Measurements from ENCODE around the gene TP73.

The TP73 gene

DNA sequence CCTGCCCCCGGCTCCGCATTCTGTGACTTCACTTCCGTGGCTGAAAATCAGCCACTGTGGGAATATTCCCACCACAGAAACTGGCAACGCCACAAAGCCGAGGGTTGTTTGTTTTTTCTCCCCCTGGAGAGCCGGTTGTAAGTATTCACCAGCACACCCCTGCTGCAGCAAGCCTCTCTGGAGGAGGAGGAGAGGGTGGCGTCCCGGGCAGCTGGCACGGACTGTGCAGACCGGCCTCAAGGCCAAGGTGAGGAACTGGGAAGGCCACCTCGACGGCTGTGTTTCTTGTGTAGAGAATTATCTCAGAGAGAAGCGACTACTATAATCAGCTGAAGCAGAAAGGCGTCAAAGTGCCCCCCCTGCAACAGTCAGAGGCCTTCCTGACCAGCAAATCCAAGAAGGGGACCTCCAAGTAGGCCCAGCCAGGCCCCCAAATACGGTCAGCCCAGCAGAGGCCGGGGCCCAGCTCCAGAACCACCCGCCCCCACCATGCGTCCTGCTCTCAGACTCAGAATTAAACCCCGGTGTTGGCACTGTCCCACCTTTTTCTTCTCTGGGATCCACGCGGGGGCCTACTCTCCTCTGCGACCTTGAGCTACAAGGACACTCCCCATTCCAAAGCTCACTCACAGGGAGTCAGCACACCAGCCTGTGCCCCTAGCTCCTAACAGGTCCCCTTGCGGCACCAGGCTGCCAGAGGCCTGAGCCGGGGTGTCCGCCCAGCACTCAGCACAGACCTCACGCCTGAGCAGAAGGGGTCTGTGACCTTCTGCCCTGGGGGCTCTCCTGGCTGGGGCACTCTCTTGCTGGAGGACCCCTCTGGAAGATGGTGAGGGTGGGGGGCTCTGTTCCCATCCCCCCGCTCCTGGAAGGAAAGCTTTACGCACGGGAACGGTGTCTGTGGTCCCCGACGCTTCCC lies 119.1 kb downstream of the TP73 start:
- FAIRE-seq: no peak

DNA sequence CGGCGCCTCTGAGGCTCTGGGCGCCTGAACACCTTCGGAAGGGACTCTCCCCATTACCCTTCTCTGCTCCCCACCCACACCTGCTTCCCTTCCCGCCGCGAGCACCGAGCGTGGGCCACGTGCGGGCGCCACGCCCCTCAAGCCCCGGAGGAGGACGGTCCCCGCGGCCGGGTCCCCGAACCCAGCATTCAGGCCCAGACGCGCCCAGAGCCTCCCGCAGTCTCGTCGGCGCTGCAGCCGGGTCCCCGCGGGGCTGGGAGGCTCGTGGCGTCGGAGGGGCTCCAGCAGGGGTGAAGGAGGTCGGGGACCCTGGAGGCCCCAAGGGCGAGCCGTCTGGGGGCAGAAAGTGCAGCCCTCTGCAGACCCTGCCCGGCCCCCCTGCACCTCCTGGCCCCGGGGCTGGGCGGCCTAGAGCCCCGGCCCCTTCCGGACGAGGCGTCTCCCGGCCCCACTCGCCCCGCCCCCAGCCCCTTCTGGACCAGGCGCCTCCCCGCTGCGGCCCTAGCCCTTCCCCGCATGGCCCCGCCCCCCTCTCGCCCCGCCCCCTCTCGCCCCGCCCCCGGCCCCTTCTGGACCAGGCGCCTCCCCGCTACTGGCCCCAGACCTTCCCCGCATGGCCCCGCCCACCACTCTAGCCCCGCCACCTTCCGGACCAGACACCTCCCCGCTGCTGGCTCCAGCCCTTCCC lies 119.9 kb downstream of the TP73 start:
- no peak for FAIRE-seq

DNA sequence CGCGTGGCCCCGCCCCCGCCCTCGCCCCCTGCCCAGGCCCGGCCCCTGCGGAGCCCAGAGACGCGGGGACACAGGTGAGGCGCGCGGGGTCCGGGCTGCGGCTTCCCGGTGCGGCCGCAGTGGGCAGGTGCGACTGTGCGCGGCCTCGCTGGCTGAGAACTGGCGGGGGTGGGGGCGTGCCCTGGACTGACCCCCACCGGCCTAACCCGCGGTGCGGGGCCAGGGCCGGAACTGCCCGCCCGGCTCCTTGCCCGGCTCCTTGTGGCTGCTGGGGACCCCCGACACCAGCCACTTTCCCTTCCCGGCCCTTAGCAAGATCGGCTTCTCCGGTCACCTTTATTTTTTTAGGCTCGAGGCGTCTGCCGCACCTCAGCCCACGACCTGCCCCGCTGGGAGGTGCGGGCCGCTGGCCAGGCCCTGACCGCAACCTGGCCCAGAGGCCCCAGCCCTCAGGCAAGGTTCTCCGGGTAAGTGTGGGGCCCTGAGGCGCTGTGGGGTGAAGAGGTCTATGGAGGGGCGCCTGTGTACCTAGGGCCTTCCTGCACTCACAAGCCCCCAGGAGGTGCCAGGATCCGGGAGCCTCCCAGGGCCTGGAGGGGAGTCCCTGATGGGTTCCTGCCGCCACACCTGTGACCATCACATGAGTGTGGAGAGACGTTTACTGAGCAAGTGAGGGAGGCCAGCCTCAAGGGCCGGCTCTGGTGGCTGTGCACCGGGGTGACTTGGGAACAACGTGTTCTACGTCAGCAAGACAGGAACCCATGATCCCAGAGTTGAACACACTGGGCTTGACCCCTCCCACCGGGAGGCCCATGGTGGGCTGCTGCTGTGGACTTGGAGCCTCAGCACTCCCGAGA lies 120.6 kb downstream of the TP73 start, which contains the start of gene SMIM1:
Gene SMIM1 (plus strand): TSS at position 35 of the 857 bp plus-strand sequence. CDS start 2,625 bp downstream, outside the sequence.
- no peak for FAIRE-seq

DNA sequence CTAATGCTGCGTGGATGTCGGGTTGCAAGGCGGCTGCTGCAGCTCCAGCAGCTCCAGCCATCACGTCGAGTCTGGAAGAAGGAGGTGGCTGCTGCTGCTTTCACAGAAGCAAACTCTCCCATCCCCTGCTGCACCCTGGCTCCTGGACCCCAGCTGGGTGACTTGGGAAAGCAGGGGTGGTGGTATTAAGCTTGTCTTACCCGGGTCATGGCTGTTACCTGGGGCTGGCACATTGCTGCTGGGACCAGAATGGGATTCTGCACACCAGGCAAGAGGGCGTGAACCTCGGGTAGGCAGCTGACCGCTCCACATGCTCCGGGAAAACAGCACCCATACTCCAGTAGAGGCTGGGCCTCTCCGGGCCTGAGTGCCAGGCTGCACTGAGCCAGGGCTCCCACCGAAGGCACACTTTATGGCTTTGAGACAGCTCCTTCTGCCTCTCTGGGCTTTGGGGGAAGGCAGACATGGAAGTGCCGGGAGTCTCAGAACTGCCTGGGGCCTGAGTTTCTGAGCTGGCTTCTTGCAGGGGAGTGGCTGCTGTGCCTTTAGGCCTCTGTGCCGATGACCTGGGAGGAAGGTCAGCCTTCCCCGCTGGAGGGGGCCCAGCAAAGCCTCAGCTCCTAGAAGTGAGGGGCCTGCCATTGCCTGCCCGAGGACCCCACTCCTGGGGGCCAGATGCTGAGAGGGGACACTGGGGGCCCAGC lies 121.4 kb downstream of the TP73 start:
- no peak for FAIRE-seq

GRCh38 chr1:3774276-3774945 lies 122.1 kb downstream of the TP73 start:
- no peak for FAIRE-seq

DNA sequence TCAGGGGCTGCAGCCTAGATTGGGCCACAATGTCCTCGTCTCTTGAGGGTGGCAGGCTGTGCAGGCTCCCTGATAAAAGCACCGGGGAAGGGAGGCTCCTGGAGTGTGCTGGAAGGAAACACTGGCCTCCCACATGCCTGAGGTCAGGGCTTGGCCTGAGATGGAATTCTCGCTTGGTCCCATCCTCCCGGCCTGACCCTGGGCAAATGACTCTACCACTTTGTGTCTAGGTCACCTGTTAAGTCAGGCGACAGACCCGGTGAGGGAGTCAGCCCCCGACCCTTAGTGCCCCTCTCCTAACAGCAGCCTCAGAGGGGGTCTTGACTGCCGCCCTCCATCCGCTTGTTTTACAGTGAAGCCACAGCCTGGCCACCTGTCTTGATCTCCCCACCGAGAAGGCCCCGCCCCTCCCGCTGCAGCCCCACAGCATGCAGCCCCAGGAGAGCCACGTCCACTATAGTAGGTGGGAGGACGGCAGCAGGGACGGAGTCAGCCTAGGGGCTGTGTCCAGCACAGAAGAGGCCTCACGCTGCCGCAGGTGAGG lies 122.7 kb downstream of the TP73 start:
- no peak for FAIRE-seq

DNA sequence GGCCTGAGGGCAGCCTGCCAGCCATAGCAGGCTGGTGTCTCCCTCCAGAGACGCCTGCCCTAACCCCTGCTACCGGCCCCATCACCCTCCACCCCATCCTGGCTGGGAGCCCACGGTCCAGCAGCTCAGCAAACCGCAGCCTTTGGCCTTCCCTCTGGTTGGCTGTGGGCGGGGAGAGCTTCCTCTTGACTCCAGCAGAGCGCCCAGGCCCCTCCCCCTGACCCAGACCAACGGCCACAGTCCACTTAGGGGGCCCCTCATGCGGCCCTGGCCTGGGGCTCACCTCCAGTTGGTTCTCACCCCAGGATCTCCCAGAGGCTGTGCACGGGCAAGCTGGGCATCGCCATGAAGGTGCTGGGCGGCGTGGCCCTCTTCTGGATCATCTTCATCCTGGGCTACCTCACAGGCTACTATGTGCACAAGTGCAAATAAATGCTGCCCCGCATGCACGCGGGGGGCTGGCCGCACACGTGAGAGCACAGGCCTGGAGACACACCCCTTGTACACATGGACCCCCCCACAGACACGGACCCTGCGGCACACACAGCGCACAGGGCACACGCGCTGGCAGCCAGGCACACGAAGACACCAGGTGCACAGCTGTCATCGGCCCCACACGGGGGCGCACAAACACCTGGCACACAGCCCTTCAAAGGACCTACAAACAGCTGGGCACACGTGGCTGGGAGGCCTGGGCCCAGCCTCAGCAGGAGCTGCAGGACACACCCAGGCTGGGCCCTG lies 123.3 kb downstream of the TP73 start:
- FAIRE-seq: no peak

- no peak for FAIRE-seq
These were observed 124.1 kb downstream of the TP73 start for GRCh38 chr1:3776231-3776961.

- FAIRE-seq: no peak
These were observed 124.8 kb downstream of the TP73 start for GRCh38 chr1:3777078-3777547.

DNA sequence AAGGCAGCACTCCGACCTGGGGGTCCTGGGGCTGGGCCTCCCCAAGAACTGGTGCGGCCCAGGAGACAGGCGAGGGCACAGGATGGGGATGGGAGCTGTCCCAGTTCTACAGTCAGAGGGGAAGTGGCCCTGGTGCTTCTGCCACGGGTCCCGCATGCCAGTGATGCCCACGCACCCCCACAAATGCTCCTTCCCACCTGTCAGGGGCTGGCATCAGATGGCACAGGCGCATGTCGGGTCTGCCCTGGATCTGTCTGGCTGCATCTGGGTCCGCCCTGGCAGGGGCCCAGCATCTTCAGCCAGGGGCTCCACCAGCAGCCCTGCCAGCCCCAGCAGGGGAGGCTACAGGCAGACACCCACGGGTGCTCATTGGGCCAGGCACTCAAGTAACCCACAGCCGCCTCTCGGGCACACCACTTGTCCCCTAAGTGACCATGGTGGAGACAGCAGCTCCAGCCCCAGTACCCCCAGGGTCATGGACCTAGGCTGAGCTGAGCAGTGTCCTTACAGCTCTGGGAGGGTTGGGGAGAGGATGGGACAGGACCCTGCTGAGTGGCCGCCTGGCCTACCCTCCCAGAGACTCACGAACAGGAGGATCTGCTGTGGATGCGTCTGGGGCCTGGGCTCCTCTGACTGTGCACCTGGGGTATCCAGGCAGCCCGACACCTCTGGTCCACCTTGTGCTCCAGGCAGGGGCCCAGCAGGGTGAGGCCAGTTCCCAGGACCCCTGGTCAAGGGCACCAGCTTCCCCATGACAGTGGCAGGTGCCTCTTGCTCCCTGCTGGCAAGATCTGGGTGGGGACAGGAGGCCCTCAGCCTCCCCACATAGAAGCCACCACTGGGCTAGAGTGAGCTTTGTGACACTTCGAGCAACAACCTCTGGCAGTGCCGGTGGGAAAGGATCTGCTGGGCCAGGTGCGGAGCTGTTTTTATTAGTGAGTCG lies 125.6 kb downstream of the TP73 start:
- no peak for FAIRE-seq

GRCh38 chr1:3778590-3779264 lies 126.4 kb downstream of the TP73 start:
- no peak for FAIRE-seq

- FAIRE-seq: no peak
These were observed 127.1 kb downstream of the TP73 start for GRCh38 chr1:3779265-3779911.

GRCh38 chr1:3779912-3780416 lies 127.6 kb downstream of the TP73 start:
- no peak for FAIRE-seq

GRCh38 chr1:3780901-3781300 lies 128.6 kb downstream of the TP73 start:
- FAIRE-seq: no peak

DNA sequence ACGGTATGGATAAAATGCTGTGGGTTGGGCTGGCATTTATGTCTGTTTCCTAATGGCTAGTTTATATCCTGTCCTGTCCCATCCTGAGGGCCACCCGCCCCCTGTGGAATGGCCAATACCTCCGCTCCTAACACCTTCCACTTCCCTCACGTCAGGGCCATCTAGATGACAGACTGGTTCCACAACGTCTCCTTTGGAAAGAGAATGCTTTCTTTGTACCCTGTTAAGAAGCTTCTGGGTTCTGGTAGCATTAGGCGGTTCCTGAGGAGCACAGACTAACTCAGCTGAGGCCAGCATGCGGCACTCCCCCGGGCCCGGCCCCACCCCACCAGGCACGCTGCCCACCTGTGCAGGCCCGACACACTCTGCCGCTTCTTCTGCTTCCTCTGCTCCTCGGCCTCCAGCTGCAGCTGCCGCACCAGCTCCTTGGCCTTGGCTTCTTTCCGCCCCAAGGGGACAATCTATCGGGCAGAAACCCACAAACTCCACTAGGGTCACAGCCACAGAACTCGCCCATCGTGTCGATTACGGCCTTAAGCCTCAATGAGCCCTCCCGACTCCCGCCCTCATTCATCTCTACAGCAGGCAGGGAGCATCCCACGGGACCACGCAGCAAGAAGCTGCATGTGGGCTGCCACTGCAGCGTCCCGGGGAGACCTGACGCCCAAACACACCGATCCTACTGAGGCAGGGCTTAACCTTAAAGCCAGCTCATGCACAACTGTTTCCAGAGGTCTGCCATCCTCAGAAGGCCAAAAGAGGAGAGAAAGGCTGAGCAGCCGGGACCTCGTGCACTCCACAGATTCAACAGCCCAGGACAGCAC lies 131.5 kb downstream of the TP73 start:
- no peak for FAIRE-seq

- FAIRE-seq: no peak
These were observed 132.7 kb downstream of the TP73 start for GRCh38 chr1:3785045-3785444.
